IMR-90 (cell line): ENCODE measurements around the gene BAMBI. TPM values are rescaled to one million over a fixed set of nuclear protein-coding genes. Genes with fewer than 3 reads are reported as not detected.

Experiments
- ATAC-seq: fragments of 200-7000 bp; cut with Tn5 transposase; 2 replicates; pipeline ENCODE4 v1.9.1; 2020; ENCODE audit warnings: low read depth, mild to moderate bottlenecking, moderate library complexity
- BruUV-seq: library from RNA; stranded (reverse); fragments of 400-500 nt; replicated peaks from 2 replicates; lab custom pipeline; 2021; lab: Mats Ljungman, UMichigan
- CTCF ChIA-PET: fragments of 300-600 bp; formaldehyde crosslinking; extraction: SDS; loops from one replicate; lab custom pipeline; 2021; ENCODE audit warnings: antibody characterized with exemption; lab: Yijun Ruan, JAX
- POLR2A ChIA-PET: fragments of 300-600 bp; sonication (Branson Sonifier 250); formaldehyde crosslinking; loops from one replicate; lab custom pipeline; 2022; ENCODE audit warnings: antibody characterized with exemption; ENCODE audit not compliant: unreplicated experiment; lab: Charles Lee
- DNase-seq: peaks from one replicate; pipeline ENCODE4 v3.0.0; 2013
- H2AFZ ChIP-seq: replicated peaks from 2 replicates; pipeline ENCODE3; 2013; ENCODE audit warnings: low read length, mild to moderate bottlenecking; ENCODE audit not compliant: poor library complexity
- H2AK5ac ChIP-seq: 2 replicates; pipeline ENCODE4 v1.6.1; 2013; ENCODE audit warnings: low read depth, low read length, inconsistent platforms
- H2AK9ac ChIP-seq: replicated peaks from 2 replicates; pipeline ENCODE3; 2013; ENCODE audit warnings: mild to moderate bottlenecking, low read depth, low read length, moderate library complexity; ENCODE audit not compliant: poor library complexity
- H2BK120ac ChIP-seq: 2 replicates; pipeline ENCODE4 v1.6.1; 2013; ENCODE audit warnings: low read depth, low read length, inconsistent platforms
- H2BK15ac ChIP-seq: 3 replicates; pipeline ENCODE4 v1.6.1; 2013; ENCODE audit warnings: low read depth, low read length, inconsistent platforms
- H2BK20ac ChIP-seq: 2 replicates; pipeline ENCODE4 v1.6.1; 2013; ENCODE audit warnings: low read depth, mild to moderate bottlenecking, inconsistent platforms, low read length, moderate library complexity
- H2BK5ac ChIP-seq: 2 replicates; pipeline ENCODE4 v1.6.1; 2013; ENCODE audit warnings: mild to moderate bottlenecking, low read depth, low read length, inconsistent platforms; ENCODE audit not compliant: poor library complexity, severe bottlenecking
- H3K14ac ChIP-seq: replicated peaks from 2 replicates; pipeline ENCODE4 v1.6.1; 2013; ENCODE audit warnings: low read depth, low read length, inconsistent platforms
- H3K18ac ChIP-seq: 2 replicates; pipeline ENCODE4 v1.6.1; 2013; ENCODE audit warnings: low read depth, low read length, control low read depth
- H3K23ac ChIP-seq: 2 replicates; pipeline ENCODE4 v1.6.1; 2013; ENCODE audit warnings: low read depth, low read length, inconsistent platforms
- H3K27ac ChIP-seq: 2 replicates; pipeline ENCODE4 v1.5.1; 2013; ENCODE audit warnings: mild to moderate bottlenecking, control low read depth, low read length; ENCODE audit not compliant: insufficient read depth
- H3K27me3 ChIP-seq: 2 replicates; pipeline ENCODE4 v1.6.1; 2013; ENCODE audit warnings: low read length; ENCODE audit not compliant: control insufficient read depth, insufficient read depth
- H3K36me3 ChIP-seq: 2 replicates; pipeline ENCODE4 v1.6.1; 2013; ENCODE audit warnings: low read length, mixed read lengths; ENCODE audit not compliant: control insufficient read depth, insufficient read depth
- H3K4ac ChIP-seq: 2 replicates; pipeline ENCODE4 v1.6.1; 2013; ENCODE audit warnings: low read depth, low read length, inconsistent platforms
- H3K4me1 ChIP-seq: 2 replicates; pipeline ENCODE4 v1.6.1; 2013; ENCODE audit warnings: low read length, mixed read lengths; ENCODE audit not compliant: control insufficient read depth, insufficient read depth
- H3K4me2 ChIP-seq: 2 replicates; pipeline ENCODE4 v1.6.1; 2013; ENCODE audit warnings: low read depth, mild to moderate bottlenecking, control low read depth, low read length, moderate library complexity
- H3K4me3 ChIP-seq: 2 replicates; pipeline ENCODE4 v1.5.1; 2013; ENCODE audit warnings: low read depth, mild to moderate bottlenecking, control low read depth, low read length, moderate library complexity; ENCODE audit not compliant: insufficient read depth
- H3K56ac ChIP-seq: 2 replicates; pipeline ENCODE4 v1.6.1; 2013; ENCODE audit warnings: low read length, inconsistent platforms; ENCODE audit not compliant: insufficient read depth; ENCODE audit errors: extremely low read depth
- H3K79me1 ChIP-seq, 2 experiments: 2 replicates each; pipeline ENCODE4 v1.6.1; 2013; ENCODE audit warnings: low read length in 2 of 2, inconsistent platforms in 1 of 2, low read depth in 1 of 2
- H3K9ac ChIP-seq: 2 replicates; pipeline ENCODE4 v1.6.1; 2013; ENCODE audit warnings: low read depth, low read length, control low read depth
- H3K9me1 ChIP-seq: 2 replicates; pipeline ENCODE4 v1.6.1; 2013; ENCODE audit warnings: low read length, inconsistent platforms; ENCODE audit not compliant: insufficient read depth
- H3K9me3 ChIP-seq: 2 replicates; pipeline ENCODE4 v1.6.1; 2013; ENCODE audit warnings: low read length; ENCODE audit not compliant: control insufficient read depth, insufficient read depth
- H4K20me1 ChIP-seq: 2 replicates; pipeline ENCODE4 v1.6.1; 2013; ENCODE audit warnings: low read length, inconsistent platforms; ENCODE audit not compliant: insufficient read depth
- H4K5ac ChIP-seq: 2 replicates; pipeline ENCODE4 v1.6.1; 2013; ENCODE audit warnings: mild to moderate bottlenecking, low read depth, low read length, control low read depth
- H4K8ac ChIP-seq, 2 experiments: 2 replicates each; pipeline ENCODE4 v1.6.1; 2013; ENCODE audit warnings: low read depth in 2 of 2, low read length in 2 of 2, control low read depth in 1 of 2, inconsistent platforms in 1 of 2
- H4K91ac ChIP-seq: 2 replicates; pipeline ENCODE4 v1.6.1; 2013; ENCODE audit warnings: low read depth, low read length, inconsistent platforms; ENCODE audit not compliant: insufficient read depth
- CTCF ChIP-seq: conservative IDR thresholded peaks from 2 replicates; pipeline ENCODE4 v1.5.1; 2012; ENCODE audit warnings: mild to moderate bottlenecking, low read depth, low read length, improper control_type of control experiment
- FOS ChIP-seq: fragments of 150-350 bp; IDR thresholded peaks from 2 replicates; pipeline ENCODE4 v1.6.1; 2016; ENCODE audit warnings: low read depth, low read length
- MAZ ChIP-seq: IDR thresholded peaks from 2 replicates; pipeline ENCODE4 v1.6.1; 2012; ENCODE audit warnings: low read depth, mild to moderate bottlenecking, low read length, improper control_type of control experiment, moderate library complexity, borderline replicate concordance
- USF2 ChIP-seq: fragments of 150-350 bp; IDR thresholded peaks from 2 replicates; pipeline ENCODE4 v1.6.1; 2017; ENCODE audit warnings: mild to moderate bottlenecking, antibody characterized with exemption, low read length, low read depth
- WGBS, 2 experiments: methylation state at CpG; one replicate each; pipeline versions ENCODE4 v1.1.5 to v1.1.7; 2013; ENCODE audit warnings: missing lambda C conversion rate in 2 of 2; ENCODE audit not compliant: insufficient read length in 1 of 2; ENCODE audit errors: extremely low coverage in 2 of 2; 5-methylcytosine and 5-hydroxymethylcytosine counted together
- dilution Hi-C: fragments of 300-500 bp; cut with HindIII; formaldehyde crosslinking; loops from one replicate; pipeline ENCODE4 v1.14.3; 2018; ENCODE audit warnings: low sequenced_read_pairs; ENCODE audit not compliant: unreplicated experiment
- in situ Hi-C: fragments of 300-500 bp; cut with MboI; formaldehyde crosslinking; loops from 3 replicates; pipeline ENCODE4 v1.14.3; 2019; ENCODE audit warnings: low sequenced_read_pairs, inconsistent platforms, mixed read lengths
- intact Hi-C: fragments of 100-400 bp; cut with micrococcal nuclease; formaldehyde crosslinking; loops from 2 replicates; pipeline ENCODE4 v1.10.0; 2022
- polyA plus RNA-seq, 3 experiments: library from polyadenylated mRNA; depleted of rRNA; stranded (reverse); fragments of >200 nt; gene quantifications; 2 replicates each; pipeline ENCODE4 v1.2.3, GENCODE V29; 2012; ENCODE audit warnings: low replicate concordance in 1 of 3
- total RNA-seq: library from RNA; depleted of rRNA; stranded (reverse); fragments of >200 nt; gene quantifications from 2 replicates; pipeline ENCODE4 v1.2.3, GENCODE V29; 2012

BAMBI gene
- total and polyA plus RNA-seq, 2 of the 4 experiments (the other 2 are of a cell fraction) = 14.4 to 19.4 TPM

DNA sequence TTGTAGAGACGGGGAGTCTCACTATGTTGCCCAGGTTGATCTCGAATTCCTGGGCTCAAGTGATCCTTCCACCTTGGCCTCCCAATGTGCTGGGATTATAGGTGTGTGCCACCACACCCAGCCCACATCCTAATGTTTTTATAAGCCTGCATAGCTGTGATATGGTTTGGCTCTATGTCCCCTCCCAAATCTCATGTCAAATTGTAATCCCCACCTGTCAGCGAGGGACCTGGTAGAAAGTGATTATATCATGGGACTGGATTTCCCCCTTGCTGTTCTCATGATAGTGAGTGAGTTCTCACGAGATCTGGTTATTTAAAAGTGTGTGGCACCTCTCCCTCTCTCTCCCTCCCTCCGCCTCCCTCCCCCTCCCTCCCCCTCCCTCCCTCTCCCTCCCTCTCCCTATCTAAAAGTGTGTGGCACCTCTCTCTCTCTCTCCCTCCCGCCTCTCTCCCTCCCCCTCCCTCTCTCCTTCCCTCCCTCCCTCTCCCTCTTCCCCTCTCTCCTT, 13.9 kb downstream of the BAMBI start:
- no TSS peak for BruUV-seq
- WGBS, 2 experiments = no CpG with 5 or more reads among the region's 6 CpGs
- CTCF ChIA-PET = interaction anchor here (0.5 to 1.4 kb wide), 2 partner anchors 11 to 118 kb away, joined by 3 to 4 read pairs; no protein-coding TSS in a partner anchor

More for the DNA sequence above, 13.9 kb downstream of the BAMBI start:
- Histone ChIP-seq H3K4me1 (no peaks in the 10 kb centered on the region), H3K4ac (no peak overlapping the region), H3K18ac (no peak overlapping the region), H2AK9ac (no peak overlapping the region), H2BK120ac (no peak overlapping the region), H4K91ac (no peak overlapping the region), H3K4me3 (no peak overlapping the region), H4K20me1 (no peaks in the 10 kb centered on the region), H2BK15ac (no peak overlapping the region), H3K27ac (no peak overlapping the region), H4K8ac (no peak overlapping the region), H3K79me1 (no peaks in the 10 kb centered on the region), H2BK20ac (no peak overlapping the region), H3K23ac (no peak overlapping the region), H3K14ac (no peak overlapping the region), H4K5ac (no peak overlapping the region), H3K56ac (no peak overlapping the region), H3K27me3 (no peaks in the 10 kb centered on the region; the same call in 1 of the 2 replicates), H3K36me3 (no peaks in the 10 kb centered on the region), H2AK5ac (no peak overlapping the region), H3K9me3 (no peaks in the 10 kb centered on the region), H2AFZ (no peak overlapping the region), H3K9ac (no peak overlapping the region), H2BK5ac (no peak overlapping the region), H3K4me2 (no peak overlapping the region), H3K9me1 (no peaks in the 10 kb centered on the region)
- intact Hi-C loops = no loop called here
- POLR2A ChIA-PET = no interaction called here
- DNase-seq (no peak), ATAC-seq (no peak)
- dilution Hi-C loops = no loop called here
- TF ChIP-seq USF2 (no peak), FOS (no peak), MAZ (no peak), CTCF (no peak)
- in situ Hi-C loops = loop anchor here (25.0 kb wide), 1 partner anchor 96 kb away; no protein-coding TSS in a partner anchor
